WTC11 (cell line): ENCODE data around the gene TMEM231. TPM values are rescaled to one million over a fixed set of nuclear protein-coding genes. Genes with fewer than 3 reads are reported as not detected.
A peak's percentile ranks its signal among the peaks of the same experiment; 100 is the strongest.

ENCODE experiments used
- ATAC-seq: fragments of 200-7000 bp; cut with Tn5 transposase; 2 replicates; pipeline ENCODE4 v1.10.0; 2021; ENCODE audit warnings: mild to moderate bottlenecking, moderate library complexity
- CTCF ChIA-PET: fragments of 300-600 bp; sonication (Branson Sonifier 250); formaldehyde crosslinking; loops from one replicate; lab custom pipeline; 2021; ENCODE audit warnings: antibody characterized with exemption; lab: Charles Lee
- POLR2A ChIA-PET: fragments of 350-600 bp; sonication (Branson Sonifier 250); formaldehyde crosslinking; loops from one replicate; lab custom pipeline; 2021; ENCODE audit warnings: antibody characterized with exemption; lab: Charles Lee
- DNase-seq: peaks from one replicate; pipeline ENCODE4 v3.0.0; 2021; ENCODE audit warnings: low spot score
- H3K27ac Mint-ChIP-seq: 2 replicates; pipeline ENCODE4 v1.8.0; 2021; ENCODE audit warnings: mixed read lengths
- H3K27me3 Mint-ChIP-seq: 2 replicates; pipeline ENCODE4 v1.8.0; 2021; ENCODE audit warnings: low read depth, mild to moderate bottlenecking, moderate library complexity, mixed read lengths
- H3K36me3 Mint-ChIP-seq: 2 replicates; pipeline ENCODE4 v1.8.0; 2021; ENCODE audit warnings: mixed read lengths
- H3K4me1 Mint-ChIP-seq: 2 replicates; pipeline ENCODE4 v1.8.0; 2022; ENCODE audit warnings: mixed read lengths
- H3K4me3 Mint-ChIP-seq: 2 replicates; pipeline ENCODE4 v1.8.0; 2021; ENCODE audit warnings: mild to moderate bottlenecking, moderate library complexity, mixed read lengths
- H3K9me3 Mint-ChIP-seq: 2 replicates; pipeline ENCODE4 v1.8.0; 2021; ENCODE audit warnings: mixed read lengths
- AFF4 ChIP-seq: sonication (generic); formaldehyde crosslinking; IDR thresholded peaks from 2 replicates; pipeline ENCODE4 v1.8.1; 2023; ENCODE audit warnings: mild to moderate bottlenecking, missing genetic modification reagents, borderline replicate concordance
- CREB1 ChIP-seq: sonication (generic); formaldehyde crosslinking; IDR thresholded peaks from 2 replicates; pipeline ENCODE4 v1.8.0; 2023; ENCODE audit warnings: mild to moderate bottlenecking, missing genetic modification reagents
- CTCF ChIP-seq: fragments of 200-600 bp; IDR thresholded peaks from 2 replicates; pipeline ENCODE4 v1.8.0; 2022; ENCODE audit warnings: antibody characterized with exemption
- ELF4 ChIP-seq: sonication (generic); formaldehyde crosslinking; IDR thresholded peaks from 2 replicates; pipeline ENCODE4 v1.8.1; 2022; ENCODE audit warnings: low read depth, mild to moderate bottlenecking, moderate library complexity, missing genetic modification reagents
- EMX1 ChIP-seq: fragments of 250-450 bp; sonication (Bioruptor Pico); IDR thresholded peaks from 2 replicates; pipeline ENCODE4 v1.8.0; 2021; ENCODE audit warnings: mild to moderate bottlenecking
- FOXP4 ChIP-seq: sonication (generic); formaldehyde crosslinking; IDR thresholded peaks from 2 replicates; pipeline ENCODE4 v1.8.0; 2022; ENCODE audit warnings: mild to moderate bottlenecking, missing genetic modification reagents
- GRHL2 ChIP-seq: fragments of 250-450 bp; sonication (Bioruptor Pico); IDR thresholded peaks from 2 replicates; pipeline ENCODE4 v1.8.0; 2022; ENCODE audit warnings: mild to moderate bottlenecking, moderate library complexity; ENCODE audit not compliant: insufficient replicate concordance, severe bottlenecking
- HMGXB4 ChIP-seq: sonication (generic); formaldehyde crosslinking; IDR thresholded peaks from 2 replicates; pipeline ENCODE4 v1.8.1; 2023; ENCODE audit warnings: mild to moderate bottlenecking, moderate library complexity, missing genetic modification reagents
- IRF1 ChIP-seq: sonication (generic); formaldehyde crosslinking; IDR thresholded peaks from 2 replicates; pipeline ENCODE4 v1.8.0; 2023; ENCODE audit warnings: missing genetic modification reagents
- MLX ChIP-seq: sonication (generic); formaldehyde crosslinking; IDR thresholded peaks from 2 replicates; pipeline ENCODE4 v1.8.1; 2023; ENCODE audit warnings: mild to moderate bottlenecking, missing genetic modification reagents, moderate library complexity
- MXD4 ChIP-seq: fragments of 250-450 bp; sonication (Bioruptor Pico); IDR thresholded peaks from 2 replicates; pipeline ENCODE4 v1.8.0; 2021; ENCODE audit warnings: mild to moderate bottlenecking, moderate library complexity, borderline replicate concordance
- NR1H2 ChIP-seq: sonication (generic); formaldehyde crosslinking; IDR thresholded peaks from 2 replicates; pipeline ENCODE4 v1.9.0; 2021; ENCODE audit warnings: mild to moderate bottlenecking, moderate library complexity, missing genetic modification reagents
- NR2C2 ChIP-seq: sonication (generic); formaldehyde crosslinking; IDR thresholded peaks from 2 replicates; pipeline ENCODE4 v1.8.0; 2022; ENCODE audit warnings: mild to moderate bottlenecking, missing genetic modification reagents
- NR3C1 ChIP-seq: sonication (generic); formaldehyde crosslinking; conservative IDR thresholded peaks from 2 replicates; pipeline ENCODE4 v1.8.1; 2023; ENCODE audit warnings: low read depth, mild to moderate bottlenecking, missing genetic modification reagents
- PRDM15 ChIP-seq: sonication (generic); formaldehyde crosslinking; IDR thresholded peaks from 2 replicates; pipeline ENCODE4 v1.8.0; 2022; ENCODE audit warnings: missing genetic modification reagents
- PRRX2 ChIP-seq: fragments of 250-450 bp; sonication (Bioruptor Pico); IDR thresholded peaks from 2 replicates; pipeline ENCODE4 v1.8.0; 2021; ENCODE audit warnings: mild to moderate bottlenecking
- SOX15 ChIP-seq: fragments of 250-450 bp; sonication (Bioruptor Pico); IDR thresholded peaks from 2 replicates; pipeline ENCODE4 v1.9.0; 2021; ENCODE audit warnings: mild to moderate bottlenecking
- SP1 ChIP-seq: sonication (generic); formaldehyde crosslinking; conservative IDR thresholded peaks from 2 replicates; pipeline ENCODE4 v1.8.1; 2022; ENCODE audit warnings: missing genetic modification reagents
- TEAD1 ChIP-seq: sonication (generic); formaldehyde crosslinking; IDR thresholded peaks from 2 replicates; pipeline ENCODE4 v1.8.0; 2022; ENCODE audit warnings: mild to moderate bottlenecking, missing genetic modification reagents
- TEAD4 ChIP-seq: sonication (generic); formaldehyde crosslinking; IDR thresholded peaks from 2 replicates; pipeline ENCODE4 v1.8.0; 2022; ENCODE audit warnings: mild to moderate bottlenecking, missing genetic modification reagents
- ZBTB21 ChIP-seq: sonication (generic); formaldehyde crosslinking; IDR thresholded peaks from 2 replicates; pipeline ENCODE4 v1.8.1; 2023; ENCODE audit warnings: mild to moderate bottlenecking, missing genetic modification reagents, borderline replicate concordance
- ZNF671 ChIP-seq: fragments of 250-450 bp; sonication (Bioruptor Pico); IDR thresholded peaks from 2 replicates; pipeline ENCODE4 v1.8.0; 2021; ENCODE audit warnings: mild to moderate bottlenecking
- total RNA-seq: library from RNA; stranded (reverse); gene quantifications from 3 replicates; pipeline ENCODE4 v1.2.3, GENCODE V29; 2021

Gene TMEM231
- total RNA-seq, 1 experiment from 2014 or later, result 12.0 TPM

- no peaks in the 10 kb centered on the region for H3K27me3 Mint-ChIP-seq
- TF ChIP-seq TEAD4, result no peak
- no peak for TF ChIP-seq GRHL2 (CRISPR knock-in tag)
- no peak for TF ChIP-seq SOX15 (CRISPR knock-in tag)
- no peak for TF ChIP-seq CTCF
- TF ChIP-seq FOXP4 (CRISPR knock-in tag), result no peak
- TF ChIP-seq AFF4 (CRISPR knock-in tag), result no peak
- TF ChIP-seq MLX (CRISPR knock-in tag), result no peak
- no peak for TF ChIP-seq PRDM15 (CRISPR knock-in tag)
- no peak for TF ChIP-seq PRRX2 (CRISPR knock-in tag)
- H3K36me3 Mint-ChIP-seq, result no peaks in the 10 kb centered on the region
- H3K27ac Mint-ChIP-seq, result no peak overlapping the region
- POLR2A ChIA-PET, result no interaction called here
- CTCF ChIA-PET, result interaction anchor here (0.7 to 2.4 kb wide), 3 partner anchors 12 to 81 kb away, joined by 3 to 8 read pairs (median 5); partner anchors contain the start of gene TMEM170A
- ATAC-seq (no peak), DNase-seq (no peak)
- H3K4me3 Mint-ChIP-seq, result no peak overlapping the region
- no peaks in the 10 kb centered on the region for H3K4me1 Mint-ChIP-seq
- H3K9me3 Mint-ChIP-seq, result no peaks in the 10 kb centered on the region
Measured at GRCh38 chr16:75537776-75538175, 18.3 kb downstream of the TMEM231 start.

GRCh38 chr16:75535901-75536300, 20.2 kb downstream of the TMEM231 start, which contains the start of gene CHST5:
CHST5 (minus strand) TSS chr16:75536108; CDS start chr16:75530384, 5,724 bp downstream.
- ATAC-seq (peak; percentile 11; the same call in 1 of the 2 replicates), DNase-seq (no peak)
- H3K27me3 Mint-ChIP-seq, result no peaks in the 10 kb centered on the region
- H3K4me3 Mint-ChIP-seq, result no peak within 1 kb of the TSS
- CTCF ChIA-PET, result interaction anchor here (0.9 to 4.3 kb wide), 9 partner anchors 13 to 150 kb away, joined by 3 to 34 read pairs (median 6); partner anchors contain the start of genes CHST6 and TMEM170A
- no peaks in the 10 kb centered on the region for H3K4me1 Mint-ChIP-seq
- POLR2A ChIA-PET, result interaction anchor here (0.8 kb wide), 1 partner anchor 20 kb away, joined by 3 read pairs; the partner anchor contains the start of gene TMEM231
- no peaks in the 10 kb centered on the region for H3K9me3 Mint-ChIP-seq
- H3K36me3 Mint-ChIP-seq, result no peaks in the 10 kb centered on the region
- H3K27ac Mint-ChIP-seq, result no peak within 1 kb of the TSS
- TF ChIP-seq HMGXB4 (no peak), CREB1 (CRISPR knock-in tag) (no peak), TEAD4 (no peak), EMX1 (CRISPR knock-in tag) (no peak), ZNF671 (CRISPR knock-in tag) (no peak), SP1 (CRISPR knock-in tag) (no peak), NR1H2 (no peak), TEAD1 (CRISPR knock-in tag) (no peak), MXD4 (no peak), ZBTB21 (CRISPR knock-in tag) (no peak), IRF1 (CRISPR knock-in tag) (no peak), NR3C1 (no peak), NR2C2 (CRISPR knock-in tag) (no peak), ELF4 (no peak)
